ENCODE measurements around the gene EFCAB13. TPM values are rescaled to one million over a fixed set of nuclear protein-coding genes. Genes with fewer than 3 reads are reported as not detected.

EFCAB13 gene
- total RNA-seq, 2 donors from 2014 or later, result 8.1 to 16.7 TPM

DNA sequence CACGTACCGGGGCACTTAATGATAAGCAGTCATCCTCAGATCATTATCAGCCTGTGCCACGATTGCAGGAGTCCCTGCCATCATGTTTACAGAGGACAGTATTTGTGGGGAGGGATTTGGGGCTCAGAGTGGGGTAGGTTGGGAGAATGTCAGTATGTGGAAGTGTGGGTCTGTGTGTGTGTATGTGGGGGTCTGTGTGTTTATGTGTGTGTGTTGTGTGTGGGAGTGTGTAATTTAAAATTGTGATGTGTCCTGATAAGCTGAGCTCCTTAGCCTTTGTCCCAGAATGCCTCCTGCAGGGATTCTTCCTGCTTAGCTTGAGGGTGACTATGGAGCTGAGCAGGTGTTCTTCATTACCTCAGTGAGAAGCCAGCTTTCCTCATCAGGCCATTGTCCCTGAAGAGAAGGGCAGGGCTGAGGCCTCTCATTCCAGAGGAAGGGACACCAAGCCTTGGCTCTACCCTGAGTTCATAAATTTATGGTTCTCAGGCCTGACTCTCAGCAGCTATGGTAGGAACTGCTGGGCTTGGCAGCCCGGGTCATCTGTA, 13.5 kb upstream of the EFCAB13 start:
- Histone ChIP-seq H3K36me3 (peaks cover 28% of the 10 kb centered on the region), H3K9me3 (no peaks in the 10 kb centered on the region), H3K4me3 (no peak overlapping the region), H3K4me1 (ENCODE audit: control insufficient read depth in 1 of 2, low read depth in 2 of 2) (peaks cover 21 to 37% of the 10 kb centered on the region in 2 donors), H3K27me3 (replicated peaks; ENCODE audit: insufficient read depth) (no peaks in the 10 kb centered on the region), H3K27ac (peak overlapping the region; percentile 28 to 47)
- DNase-seq (ENCODE audit: low spot score) (no peak), ATAC-seq (ENCODE audit: insufficient number of reproducible peaks, low FRiP score, low read depth) (no peak)
- TF ChIP-seq, protein P1, sequence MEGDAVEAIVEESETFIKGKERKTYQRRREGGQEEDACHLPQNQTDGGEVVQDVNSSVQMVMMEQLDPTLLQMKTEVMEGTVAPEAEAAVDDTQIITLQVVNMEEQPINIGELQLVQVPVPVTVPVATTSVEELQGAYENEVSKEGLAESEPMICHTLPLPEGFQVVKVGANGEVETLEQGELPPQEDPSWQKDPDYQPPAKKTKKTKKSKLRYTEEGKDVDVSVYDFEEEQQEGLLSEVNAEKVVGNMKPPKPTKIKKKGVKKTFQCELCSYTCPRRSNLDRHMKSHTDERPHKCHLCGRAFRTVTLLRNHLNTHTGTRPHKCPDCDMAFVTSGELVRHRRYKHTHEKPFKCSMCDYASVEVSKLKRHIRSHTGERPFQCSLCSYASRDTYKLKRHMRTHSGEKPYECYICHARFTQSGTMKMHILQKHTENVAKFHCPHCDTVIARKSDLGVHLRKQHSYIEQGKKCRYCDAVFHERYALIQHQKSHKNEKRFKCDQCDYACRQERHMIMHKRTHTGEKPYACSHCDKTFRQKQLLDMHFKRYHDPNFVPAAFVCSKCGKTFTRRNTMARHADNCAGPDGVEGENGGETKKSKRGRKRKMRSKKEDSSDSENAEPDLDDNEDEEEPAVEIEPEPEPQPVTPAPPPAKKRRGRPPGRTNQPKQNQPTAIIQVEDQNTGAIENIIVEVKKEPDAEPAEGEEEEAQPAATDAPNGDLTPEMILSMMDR (IDR thresholded peaks at IDR 0.05), result no peak

DNA sequence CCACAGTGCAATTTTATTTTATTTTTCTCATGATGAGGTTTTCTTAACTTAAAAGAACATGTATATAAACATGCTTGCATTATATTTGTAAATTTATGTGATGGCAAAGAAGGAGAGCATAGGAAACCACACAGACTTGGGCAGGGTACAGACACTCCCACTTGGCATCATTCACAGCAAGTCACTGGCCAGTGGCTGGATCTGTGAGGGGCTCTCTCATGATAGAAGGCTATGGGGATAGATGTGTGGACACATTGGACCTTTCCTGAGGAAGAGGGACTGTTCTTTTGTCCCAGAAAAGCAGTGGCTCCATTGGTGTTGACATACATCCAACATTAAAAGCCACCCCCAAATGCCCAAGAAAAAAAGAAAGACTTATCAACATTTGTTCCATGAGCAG, 12.3 kb upstream of the EFCAB13 start:
- DNase-seq (ENCODE audit: low spot score) (no peak), ATAC-seq (ENCODE audit: insufficient number of reproducible peaks, low FRiP score, low read depth) (no peak)
- peaks cover 19 to 37% of the 10 kb centered on the region in 2 donors for H3K4me1 ChIP-seq (ENCODE audit: control insufficient read depth in 1 of 2, low read depth in 2 of 2)
- peaks cover 28% of the 10 kb centered on the region for H3K36me3 ChIP-seq
- no peaks in the 10 kb centered on the region for H3K9me3 ChIP-seq
- peak overlapping the region; percentile 47 to 82 for H3K27ac ChIP-seq
- H3K27me3 ChIP-seq (replicated peaks; ENCODE audit: insufficient read depth), result no peaks in the 10 kb centered on the region
- H3K4me3 ChIP-seq, result no peak overlapping the region
- TF ChIP-seq, protein P1 (IDR thresholded peaks at IDR 0.05), result no peak

DNA sequence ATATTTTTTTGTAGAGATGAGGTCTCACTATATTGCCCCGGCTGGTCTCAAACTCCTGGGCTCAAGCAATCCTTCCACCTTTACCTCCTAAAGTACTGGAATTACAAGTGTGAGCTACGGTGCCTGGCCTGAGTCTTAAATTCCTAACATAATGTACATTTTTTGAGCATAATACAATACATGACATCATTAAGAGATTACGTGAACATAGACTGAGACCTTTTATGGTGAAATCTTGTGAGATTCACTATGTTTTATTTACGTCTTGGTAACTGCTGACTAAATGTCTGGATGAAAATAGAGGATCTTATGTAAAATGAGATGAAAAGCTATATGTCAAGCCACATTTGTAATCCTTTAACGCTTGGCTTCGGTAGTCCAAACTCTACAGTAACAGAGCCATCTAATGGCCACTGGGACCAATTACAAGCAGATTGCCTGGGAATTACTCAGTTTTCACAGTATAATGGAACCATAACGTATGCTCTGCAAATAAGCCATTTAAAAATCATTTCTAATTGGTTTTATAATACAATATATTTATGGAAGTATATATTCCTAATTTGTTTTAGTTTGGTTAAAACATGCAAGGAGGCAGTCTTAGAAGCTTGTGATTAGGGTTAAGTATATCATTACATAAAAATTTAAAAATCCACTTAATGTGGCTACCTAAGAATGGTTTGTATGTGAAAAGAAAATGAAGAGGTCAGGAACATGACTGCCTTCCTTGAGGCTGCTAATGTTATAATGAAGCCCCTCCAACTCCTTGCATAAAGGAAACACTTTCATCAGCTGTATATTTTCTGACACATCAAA, 8.1 kb upstream of the EFCAB13 start:
- Histone ChIP-seq H3K9me3 (no peaks in the 10 kb centered on the region), H3K27me3 (replicated peaks; ENCODE audit: insufficient read depth) (no peaks in the 10 kb centered on the region), H3K4me1 (ENCODE audit: control insufficient read depth in 1 of 2, low read depth in 2 of 2) (peaks cover 22 to 52% of the 10 kb centered on the region in 2 donors), H3K27ac (peak overlapping the region; percentile 79 to 82), H3K36me3 (peaks cover 10% of the 10 kb centered on the region), H3K4me3 (no peak overlapping the region)
- ATAC-seq (ENCODE audit: insufficient number of reproducible peaks, low FRiP score, low read depth) (peak; percentile 47), DNase-seq (ENCODE audit: low spot score) (no peak)
- TF ChIP-seq, protein P1 (IDR thresholded peaks at IDR 0.05), result peak; percentile 78

DNA sequence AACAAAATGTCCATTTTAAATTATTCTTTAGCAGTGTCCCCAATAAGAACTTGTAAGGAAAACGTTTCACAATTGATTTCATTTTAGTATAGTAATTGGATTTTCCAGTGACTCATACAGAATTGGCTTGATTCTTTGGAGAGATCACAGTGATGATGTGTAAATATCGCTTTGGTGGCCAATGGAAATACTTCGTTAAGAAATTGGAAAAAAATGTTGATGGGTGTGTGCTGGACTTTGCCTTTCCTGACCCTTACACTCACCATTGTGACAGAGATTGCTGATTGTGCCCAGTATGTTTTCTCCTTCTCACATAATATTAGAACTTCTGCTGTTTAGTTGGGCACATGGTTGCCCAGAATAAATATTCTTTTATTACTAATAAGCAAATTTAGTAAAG, 7.4 kb upstream of the EFCAB13 start:
- Histone ChIP-seq H3K9me3 (no peaks in the 10 kb centered on the region), H3K4me1 (ENCODE audit: control insufficient read depth in 1 of 2, low read depth in 2 of 2) (peaks cover 22 to 52% of the 10 kb centered on the region in 2 donors), H3K36me3 (peaks cover 8% of the 10 kb centered on the region), H3K27ac (peak overlapping the region; percentile 79 to 82), H3K4me3 (no peak overlapping the region), H3K27me3 (replicated peaks; ENCODE audit: insufficient read depth) (no peaks in the 10 kb centered on the region)
- no peak for DNase-seq (ENCODE audit: low spot score)
- no peak for ATAC-seq (ENCODE audit: insufficient number of reproducible peaks, low FRiP score, low read depth)
- TF ChIP-seq, protein P1 (IDR thresholded peaks at IDR 0.05), result no peak

DNA sequence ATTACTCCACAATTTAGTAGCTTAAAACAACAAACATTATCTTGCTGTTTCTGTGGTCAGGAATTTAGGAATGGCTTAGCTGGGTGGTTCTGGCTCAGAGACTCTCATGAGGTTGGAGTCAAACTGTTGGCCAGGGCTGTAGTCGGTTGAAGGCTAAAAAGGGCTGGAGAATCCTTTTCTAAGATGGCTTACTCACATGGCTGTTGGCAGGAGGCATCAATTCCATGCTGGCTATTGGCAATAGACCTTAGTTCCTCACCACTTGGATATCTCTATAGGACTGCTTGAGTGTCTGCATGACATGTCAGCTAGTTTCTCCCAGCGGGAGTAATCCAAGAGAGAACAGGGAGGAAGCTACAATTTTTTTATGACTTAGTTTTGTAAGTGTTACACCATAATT, 6.6 kb upstream of the EFCAB13 start:
- TF ChIP-seq, protein P1 (IDR thresholded peaks at IDR 0.05), result no peak
- no peaks in the 10 kb centered on the region for H3K27me3 ChIP-seq (replicated peaks; ENCODE audit: insufficient read depth)
- ATAC-seq (ENCODE audit: insufficient number of reproducible peaks, low FRiP score, low read depth) (no peak), DNase-seq (ENCODE audit: low spot score) (no peak)
- H3K27ac ChIP-seq, result peak overlapping the region; percentile 17 to 79
- no peaks in the 10 kb centered on the region for H3K9me3 ChIP-seq
- H3K36me3 ChIP-seq, result no peaks in the 10 kb centered on the region
- H3K4me1 ChIP-seq (ENCODE audit: control insufficient read depth in 1 of 2, low read depth in 2 of 2), result peaks cover 22 to 52% of the 10 kb centered on the region in 2 donors
- no peak overlapping the region for H3K4me3 ChIP-seq
